NCI-H510A (cell line): ENCODE measurements around the gene XYLT1.

Experiments
- DNase-seq: peaks from one replicate; lab custom pipeline; 2025; lab: John Stamatoyannopoulos, UW

Gene XYLT1

GRCh38 chr16:17281052-17281451, 189.7 kb downstream of the XYLT1 start:
- no peak for DNase-seq

GRCh38 chr16:17278988-17279387, 191.8 kb downstream of the XYLT1 start:
- no peak for DNase-seq

DNA sequence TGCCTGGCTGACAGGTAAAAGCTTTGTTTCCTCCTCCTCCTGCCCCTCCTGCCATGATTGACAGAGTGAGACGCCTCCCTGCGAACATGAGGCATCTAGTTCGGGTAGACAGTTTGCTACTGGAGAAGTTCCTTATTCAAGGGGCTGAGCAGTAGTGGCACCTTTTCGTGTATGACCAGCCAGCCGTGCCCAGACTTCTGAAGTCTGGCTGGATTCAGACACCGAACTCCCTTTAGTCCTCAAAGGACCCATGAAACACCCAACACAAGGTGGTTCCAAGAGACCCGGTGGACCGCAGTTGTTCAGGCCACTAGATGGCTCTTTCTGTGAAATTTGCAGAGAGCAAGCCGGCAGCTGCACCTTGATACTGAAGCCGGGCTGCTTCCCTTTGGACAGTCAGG, 192.8 kb downstream of the XYLT1 start:
- DNase-seq: peak; percentile 45

DNA sequence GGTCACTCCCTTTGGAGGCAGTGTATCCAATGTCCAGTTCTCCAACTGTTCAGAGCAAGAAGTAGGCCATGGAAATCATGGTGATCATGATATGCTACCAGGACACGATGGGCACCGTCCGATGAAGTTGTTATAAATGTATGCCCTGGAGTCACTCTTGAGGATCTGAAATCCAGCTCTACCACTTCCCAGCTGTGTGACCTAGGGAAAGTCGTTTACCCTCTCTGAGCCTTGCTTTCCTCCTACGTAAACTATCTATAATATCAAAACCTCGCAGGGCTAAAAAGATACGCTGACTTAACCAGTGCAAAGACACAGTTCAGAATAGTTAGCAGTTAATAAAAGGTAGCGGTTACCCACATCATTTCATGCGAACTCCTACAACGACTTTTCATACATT, 194.2 kb downstream of the XYLT1 start:
- no peak for DNase-seq

- DNase-seq: no peak
Observed at GRCh38 chr16:17276010-17276530, 194.7 kb downstream of the XYLT1 start.

GRCh38 chr16:17275076-17276009, 195.4 kb downstream of the XYLT1 start:
- no peak for DNase-seq

- no peak for DNase-seq
Observed at GRCh38 chr16:17273142-17273561, 197.6 kb downstream of the XYLT1 start.

GRCh38 chr16:17272716-17273115, 198.0 kb downstream of the XYLT1 start:
- DNase-seq: no peak

- DNase-seq: no peak
Observed at GRCh38 chr16:17271687-17272086, 199.1 kb downstream of the XYLT1 start.

DNA sequence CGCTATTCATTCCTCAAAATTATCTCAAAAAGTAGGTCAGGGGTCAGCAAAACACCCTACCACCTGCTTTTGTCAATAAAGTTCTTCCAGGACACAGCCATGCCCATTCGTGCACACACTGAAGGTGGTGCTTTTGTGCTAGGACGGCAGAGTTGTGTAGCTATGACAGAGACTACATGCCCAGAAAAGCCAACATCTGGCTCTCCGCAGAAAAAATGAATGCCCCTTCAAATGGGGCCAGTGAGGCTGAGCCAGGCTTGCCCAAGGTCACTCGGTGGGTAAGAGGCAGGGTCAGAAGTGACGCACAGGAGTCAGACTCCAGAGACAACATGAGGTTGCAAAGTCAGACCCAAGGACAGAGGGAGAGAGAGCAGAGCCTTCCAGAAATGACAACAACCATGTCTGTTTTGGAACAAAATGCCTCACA, 200.1 kb downstream of the XYLT1 start:
- DNase-seq: no peak

DNA sequence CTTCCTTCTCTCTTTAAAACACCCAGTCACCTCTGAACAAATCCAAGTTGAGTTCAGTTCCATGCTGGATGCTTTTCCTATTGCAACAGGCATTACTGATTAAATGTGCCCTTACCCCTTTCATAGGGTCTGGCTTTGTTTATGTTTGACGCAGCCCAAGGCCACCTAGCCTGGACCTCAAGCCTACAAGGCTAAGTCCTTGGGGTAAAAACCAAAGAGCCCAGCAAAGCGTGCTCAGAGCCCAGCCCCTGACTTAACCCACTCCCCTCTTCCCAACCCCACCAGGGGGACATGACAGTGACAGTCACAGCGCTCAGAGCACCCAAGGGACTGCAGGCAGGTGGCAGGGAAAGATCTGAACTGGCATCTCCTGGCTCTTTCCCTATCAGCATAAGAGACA, 200.6 kb downstream of the XYLT1 start:
- no peak for DNase-seq

GRCh38 chr16:17269439-17269838, 201.3 kb downstream of the XYLT1 start:
- DNase-seq: no peak

DNA sequence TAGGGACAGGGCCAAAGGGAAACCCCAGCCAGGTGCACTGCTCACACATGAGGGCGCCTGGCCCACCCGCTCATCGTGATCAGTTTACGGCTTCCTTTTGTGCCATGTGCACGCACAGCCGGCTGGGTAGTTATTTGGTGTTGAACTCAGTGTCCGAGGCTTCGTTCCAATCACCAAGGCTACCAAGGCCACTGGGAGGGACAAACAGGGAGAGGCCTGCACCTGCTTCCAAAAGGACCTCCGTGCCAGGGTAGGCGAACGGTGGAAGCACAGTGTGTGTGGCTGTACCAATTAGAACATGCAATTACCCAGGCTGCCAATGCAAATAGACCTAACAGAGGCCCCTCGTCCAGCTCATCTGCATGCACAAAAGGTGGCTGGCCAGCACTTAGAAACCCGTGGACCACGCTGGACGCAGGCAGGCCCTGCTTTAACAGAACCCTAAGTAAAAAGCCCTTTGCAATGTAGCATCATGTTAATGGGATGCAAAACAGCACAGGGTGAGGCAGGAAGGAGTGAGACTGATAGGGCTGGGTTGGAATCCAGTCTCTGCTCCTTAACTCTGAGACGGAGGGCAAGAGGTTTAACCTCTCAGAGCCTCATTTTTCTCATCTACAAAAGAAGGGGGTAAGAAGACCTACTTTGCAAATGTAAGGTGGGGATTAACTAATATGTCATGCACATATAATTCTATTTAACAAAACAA, 204.0 kb downstream of the XYLT1 start:
- peak; percentile 68 for DNase-seq

- DNase-seq: no peak
Observed at GRCh38 chr16:17265154-17265553, 205.6 kb downstream of the XYLT1 start.

DNA sequence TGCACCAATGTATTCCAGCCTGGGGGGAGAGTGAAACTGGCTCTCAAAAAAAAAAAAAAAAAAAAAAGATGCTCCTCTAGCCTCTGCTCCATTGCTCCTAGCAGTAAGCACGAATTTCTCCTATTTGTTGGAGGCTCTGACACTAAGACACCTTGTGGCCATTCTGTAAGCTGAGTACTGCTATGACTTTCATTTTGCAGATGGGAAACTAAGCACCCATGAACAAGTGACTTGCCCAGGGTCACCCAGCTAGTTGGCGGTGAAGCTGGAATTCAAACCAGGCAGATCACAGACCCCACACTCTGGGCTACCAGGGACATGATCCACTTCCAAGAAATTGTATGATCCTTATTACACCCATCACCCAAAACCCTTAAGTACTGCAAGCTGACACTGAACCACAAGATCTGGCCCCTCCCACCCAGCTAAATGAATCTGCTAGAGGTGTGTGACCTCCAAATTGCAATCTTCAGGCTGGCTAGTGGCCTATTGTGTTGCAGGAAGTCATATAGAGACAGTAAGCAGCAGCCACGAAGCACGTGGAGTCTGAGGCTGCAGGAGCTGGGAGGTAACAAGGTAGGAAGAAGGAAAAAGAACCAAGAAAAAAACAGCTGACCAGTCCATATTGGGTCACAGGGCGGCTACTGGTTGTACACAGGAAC, 209.4 kb downstream of the XYLT1 start:
- DNase-seq: no peak

DNA sequence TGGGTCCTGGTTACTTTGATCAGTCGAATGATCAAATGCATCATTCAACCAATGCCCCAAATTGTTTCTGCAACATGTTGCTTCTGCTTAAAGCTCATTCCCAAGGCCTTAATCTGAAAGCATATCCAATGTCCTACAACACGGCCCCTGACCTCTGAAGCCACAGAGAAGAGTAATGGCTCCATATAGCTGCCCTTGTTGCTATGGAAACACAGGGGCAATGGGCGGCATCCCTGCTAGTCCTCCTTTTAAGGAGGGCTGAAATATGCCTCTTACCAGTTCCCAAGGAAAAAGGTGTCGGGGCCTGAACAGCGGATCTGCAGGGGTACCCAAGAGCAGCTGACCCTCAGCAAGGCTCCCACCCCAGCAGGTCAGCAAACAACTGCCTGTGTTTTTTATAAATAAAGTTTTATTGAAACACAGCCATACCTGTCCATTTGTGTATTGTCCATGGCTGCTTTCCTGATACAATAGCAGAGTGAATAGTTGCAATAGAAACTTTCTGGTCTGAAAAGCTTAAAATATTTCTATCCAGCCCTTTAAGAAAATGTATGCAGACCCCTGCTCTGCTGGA, 210.4 kb downstream of the XYLT1 start:
- DNase-seq: no peak

- no peak for DNase-seq
Observed at GRCh38 chr16:17259751-17260270, 210.9 kb downstream of the XYLT1 start.

DNA sequence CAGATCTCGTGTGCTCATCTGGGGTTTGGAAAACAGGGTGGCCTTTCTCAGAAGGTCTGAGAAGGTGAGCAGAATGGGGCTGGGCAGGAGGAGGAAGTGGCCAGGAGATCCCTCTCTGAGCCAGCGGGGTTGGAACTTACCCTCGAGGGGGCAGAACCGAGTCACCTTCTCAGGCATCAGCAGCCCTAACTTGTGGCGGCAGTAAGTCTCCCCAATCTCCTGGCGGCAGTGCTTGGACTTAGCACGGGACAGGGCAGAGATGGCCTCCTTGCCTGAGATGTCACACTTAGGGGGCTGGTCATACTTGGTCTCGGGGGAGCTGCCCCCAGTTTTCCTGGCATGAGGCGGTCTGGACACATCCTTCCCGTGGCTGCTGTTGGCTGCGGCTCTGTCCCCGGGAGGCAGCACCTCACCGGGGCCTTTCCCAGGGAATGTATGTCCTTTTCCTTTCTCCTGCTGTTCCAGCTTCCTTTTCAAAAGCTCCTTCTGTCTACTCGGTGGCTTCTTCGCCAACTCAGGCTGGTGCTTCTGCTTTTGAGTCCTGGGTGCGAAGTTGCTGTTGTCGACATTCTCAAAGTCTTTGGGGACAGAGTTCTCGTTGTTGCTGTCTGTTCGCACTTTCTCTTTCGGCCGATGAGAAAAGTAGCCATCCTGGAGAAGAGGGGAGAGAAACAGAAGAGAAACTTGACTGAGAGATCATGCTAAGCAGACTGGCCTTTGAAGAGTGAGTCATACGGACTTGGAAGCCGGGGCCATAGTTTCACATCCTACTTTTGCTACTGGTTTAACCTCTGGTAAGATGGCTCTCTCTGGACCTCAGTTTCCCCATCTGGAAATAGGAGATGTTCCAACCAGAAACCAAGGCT, 211.7 kb downstream of the XYLT1 start:
- DNase-seq: no peak

- no peak for DNase-seq
Observed at GRCh38 chr16:17258077-17258599, 212.6 kb downstream of the XYLT1 start.

- no peak for DNase-seq
Observed at GRCh38 chr16:17257426-17258023, 213.2 kb downstream of the XYLT1 start.
